BJ (cell line): Measurements from ENCODE around the gene CFAP53. TPM values are rescaled to one million over a fixed set of nuclear protein-coding genes. Genes with fewer than 3 reads are reported as not detected.

ENCODE experiments used
- CTCF ChIA-PET: fragments of 350-600 bp; formaldehyde crosslinking; extraction: SDS; loops from one replicate; lab custom pipeline; 2021; ENCODE audit warnings: antibody characterized with exemption, inconsistent platforms; lab: Yijun Ruan, JAX
- POLR2A ChIA-PET: fragments of 300-600 bp; sonication (Branson Sonifier 250); formaldehyde crosslinking; extraction: SDS; loops from one replicate; lab custom pipeline; 2021; ENCODE audit warnings: antibody characterized with exemption; lab: Charles Lee
- DNase-seq: peaks from one replicate; pipeline ENCODE4 v3.0.0-alpha.2; 2011; ENCODE audit warnings: low read depth
- H3K27me3 ChIP-seq: 2 replicates; pipeline ENCODE4 v1.6.0; 2011; ENCODE audit warnings: low read length; ENCODE audit not compliant: control insufficient read depth, insufficient read depth
- H3K36me3 ChIP-seq: 2 replicates; pipeline ENCODE4 v1.5.1; 2011; ENCODE audit warnings: low read length; ENCODE audit not compliant: control insufficient read depth, insufficient read depth
- H3K4me3 ChIP-seq: 2 replicates; pipeline ENCODE4 v1.5.1; 2011; ENCODE audit warnings: low read depth, mild to moderate bottlenecking, control low read depth, low read length
- polyA plus RNA-seq: library from polyadenylated mRNA; depleted of rRNA; stranded (reverse); fragments of >200 nt; gene quantifications from 2 replicates; pipeline ENCODE4 v1.2.3, GENCODE V29; 2011
- TF ChIP-seq, protein P1 (sequence below): IDR thresholded peaks from 2 replicates; pipeline ENCODE4 v1.5.1; 2011; ENCODE audit warnings: low read depth, mild to moderate bottlenecking, control low read depth, inconsistent platforms, low read length, moderate library complexity; ENCODE audit not compliant: insufficient read depth

Gene CFAP53
- polyA plus RNA-seq, 1 experiment = 0.17 TPM

DNA sequence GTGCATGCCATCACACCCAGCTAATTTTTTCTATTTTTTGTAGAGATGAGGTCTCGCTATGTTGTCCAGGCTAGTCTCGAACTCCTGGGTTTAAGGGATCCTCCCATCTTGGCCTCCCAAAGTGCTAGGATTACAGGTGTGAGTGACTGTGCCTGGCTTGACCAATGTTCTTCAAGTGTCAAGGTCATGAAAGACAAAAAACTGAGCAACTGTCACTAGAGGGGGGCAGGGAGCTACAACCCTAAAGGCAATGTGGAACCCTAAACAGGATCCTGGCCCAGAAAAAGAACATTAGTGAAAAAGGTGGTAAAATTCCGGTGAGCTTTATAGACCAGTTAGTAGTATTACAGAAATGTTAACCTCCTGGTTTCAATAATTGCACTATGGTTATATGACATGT lies 78.6 kb downstream of the CFAP53 start:
- 0 out of 2 replicates have a peak, but pooled peaks cover 1% of the 10 kb centered on the region for H3K27me3 ChIP-seq
- CTCF ChIA-PET = interaction anchor here (2.5 kb wide), 1 partner anchor 16 kb away, joined by 8 read pairs; no protein-coding TSS in a partner anchor
- POLR2A ChIA-PET = no interaction called here
- no peaks in the 10 kb centered on the region for H3K36me3 ChIP-seq
- no peak for DNase-seq
- TF ChIP-seq, protein P1, sequence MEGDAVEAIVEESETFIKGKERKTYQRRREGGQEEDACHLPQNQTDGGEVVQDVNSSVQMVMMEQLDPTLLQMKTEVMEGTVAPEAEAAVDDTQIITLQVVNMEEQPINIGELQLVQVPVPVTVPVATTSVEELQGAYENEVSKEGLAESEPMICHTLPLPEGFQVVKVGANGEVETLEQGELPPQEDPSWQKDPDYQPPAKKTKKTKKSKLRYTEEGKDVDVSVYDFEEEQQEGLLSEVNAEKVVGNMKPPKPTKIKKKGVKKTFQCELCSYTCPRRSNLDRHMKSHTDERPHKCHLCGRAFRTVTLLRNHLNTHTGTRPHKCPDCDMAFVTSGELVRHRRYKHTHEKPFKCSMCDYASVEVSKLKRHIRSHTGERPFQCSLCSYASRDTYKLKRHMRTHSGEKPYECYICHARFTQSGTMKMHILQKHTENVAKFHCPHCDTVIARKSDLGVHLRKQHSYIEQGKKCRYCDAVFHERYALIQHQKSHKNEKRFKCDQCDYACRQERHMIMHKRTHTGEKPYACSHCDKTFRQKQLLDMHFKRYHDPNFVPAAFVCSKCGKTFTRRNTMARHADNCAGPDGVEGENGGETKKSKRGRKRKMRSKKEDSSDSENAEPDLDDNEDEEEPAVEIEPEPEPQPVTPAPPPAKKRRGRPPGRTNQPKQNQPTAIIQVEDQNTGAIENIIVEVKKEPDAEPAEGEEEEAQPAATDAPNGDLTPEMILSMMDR = no peak
- no peak overlapping the region for H3K4me3 ChIP-seq

DNA sequence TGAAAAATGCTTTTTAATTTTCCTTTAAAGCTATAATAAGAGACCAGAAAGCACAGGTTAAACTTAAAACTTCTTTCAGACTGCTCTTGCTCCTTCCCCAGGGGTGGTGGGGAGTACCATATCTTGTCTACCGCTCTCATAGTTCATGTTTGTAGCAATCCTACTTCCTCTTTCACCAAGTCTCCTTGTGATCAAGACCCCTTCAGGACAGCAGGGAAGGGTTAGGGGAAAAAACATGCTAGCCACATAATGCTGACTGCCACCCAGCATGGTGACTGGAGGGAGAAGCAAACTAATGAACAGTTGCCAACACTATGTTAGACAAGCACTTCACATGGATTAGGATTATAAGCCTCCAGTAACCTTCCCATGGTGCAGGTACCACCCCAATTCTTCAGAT lies 79.9 kb downstream of the CFAP53 start:
- ChIA-PET CTCF (interaction anchor here (2.0 to 2.5 kb wide), 2 partner anchors 17 to 22 kb away, joined by 4 to 8 read pairs; no protein-coding TSS in a partner anchor), POLR2A (no interaction called here)
- Histone ChIP-seq H3K27me3 (no peaks in the 10 kb centered on the region; the same call in 1 of the 2 replicates), H3K36me3 (no peaks in the 10 kb centered on the region), H3K4me3 (no peak overlapping the region)
- TF ChIP-seq, protein P1 = no peak
- DNase-seq = no peak

DNA sequence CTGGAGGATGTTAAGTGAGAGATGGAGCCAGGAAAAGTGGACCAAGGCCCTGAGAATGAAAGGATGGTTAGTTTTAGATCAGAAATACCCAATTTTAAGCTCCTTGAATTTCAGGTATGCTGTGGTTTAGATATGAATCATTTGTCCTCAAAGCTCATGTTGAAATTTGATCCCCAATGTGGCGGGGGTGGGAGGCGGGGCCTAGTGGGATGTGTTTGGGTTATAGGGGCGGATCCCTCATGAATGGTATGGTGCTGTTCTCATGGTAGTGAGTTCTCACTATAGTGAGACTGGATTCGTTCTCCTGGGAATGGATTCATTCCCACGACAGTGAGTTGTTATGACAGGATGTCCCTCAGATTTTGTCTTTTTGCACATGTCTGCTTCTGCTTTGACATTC lies 82.7 kb downstream of the CFAP53 start:
- TF ChIP-seq, protein P1 = no peak
- ChIA-PET CTCF (interaction anchor here (2.4 kb wide), 1 partner anchor 21 kb away, joined by 6 read pairs; no protein-coding TSS in a partner anchor), POLR2A (no interaction called here)
- Histone ChIP-seq H3K27me3 (no peaks in the 10 kb centered on the region; the same call in 1 of the 2 replicates), H3K36me3 (no peaks in the 10 kb centered on the region), H3K4me3 (no peak overlapping the region)
- DNase-seq = no peak

DNA sequence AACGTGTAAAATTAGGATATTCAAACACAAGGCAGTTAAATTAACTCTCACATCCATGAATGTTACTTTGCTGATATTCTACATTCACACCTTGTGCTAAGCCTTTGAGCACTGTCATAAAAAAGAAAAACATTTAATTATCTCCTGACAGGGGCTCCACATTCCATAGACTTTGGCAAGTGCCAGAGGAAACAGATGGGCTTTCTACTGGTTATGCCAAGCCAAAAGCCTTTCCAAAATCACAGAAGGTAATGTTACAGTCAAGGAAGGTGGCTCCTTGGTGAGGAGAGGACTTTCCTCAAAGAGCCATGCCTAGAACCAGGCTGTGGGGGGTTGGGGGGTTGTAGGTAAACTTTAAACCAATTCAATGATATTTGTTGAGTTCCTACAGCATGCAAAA lies 83.8 kb downstream of the CFAP53 start:
- ChIA-PET POLR2A (no interaction called here), CTCF (interaction anchor here (2.4 kb wide), 1 partner anchor 22 kb away, joined by 6 read pairs; no protein-coding TSS in a partner anchor)
- H3K27me3 ChIP-seq = no peaks in the 10 kb centered on the region; the same call in 1 of the 2 replicates
- H3K36me3 ChIP-seq = no peaks in the 10 kb centered on the region
- TF ChIP-seq, protein P1 = no peak
- no peak overlapping the region for H3K4me3 ChIP-seq
- DNase-seq = no peak

DNA sequence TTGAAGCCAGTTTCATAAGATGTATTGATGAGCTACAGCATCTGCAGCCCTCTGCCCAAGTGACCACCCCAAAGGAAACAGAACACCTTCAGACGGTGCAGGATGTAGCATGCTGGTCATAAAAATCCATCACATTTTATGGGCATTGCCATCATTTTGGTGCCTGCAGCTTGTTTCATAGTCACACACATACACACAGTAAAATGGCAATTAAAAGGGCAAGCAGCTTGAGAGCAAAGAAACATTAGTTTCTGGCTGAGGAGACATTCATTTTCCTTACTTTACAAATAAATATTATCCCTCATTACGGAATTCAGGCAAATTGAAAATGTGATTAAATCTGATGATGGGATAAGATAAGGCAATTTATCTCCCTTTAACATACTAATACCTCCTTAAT lies 84.7 kb downstream of the CFAP53 start:
- Histone ChIP-seq H3K36me3 (no peaks in the 10 kb centered on the region), H3K4me3 (no peak overlapping the region), H3K27me3 (no peaks in the 10 kb centered on the region; the same call in 1 of the 2 replicates)
- no peak for DNase-seq
- ChIA-PET POLR2A (no interaction called here), CTCF (interaction anchor here (0.7 kb wide), 1 partner anchor 109 kb away, joined by 4 read pairs; no protein-coding TSS in a partner anchor)
- TF ChIP-seq, protein P1 = no peak
